GM19239 (cell line): Measurements from ENCODE around the gene ZC3H14.

Source experiments
- DNase-seq: peaks from one replicate; pipeline ENCODE4 v3.0.0; 2011; ENCODE audit warnings: low spot score; ENCODE audit not compliant: insufficient read length
- FAIRE-seq: peaks from 2 replicates; lab custom pipeline; 2011; peaks lifted over from hg19 to GRCh38; lab: Jason Lieb, UNC

The ZC3H14 gene

DNA sequence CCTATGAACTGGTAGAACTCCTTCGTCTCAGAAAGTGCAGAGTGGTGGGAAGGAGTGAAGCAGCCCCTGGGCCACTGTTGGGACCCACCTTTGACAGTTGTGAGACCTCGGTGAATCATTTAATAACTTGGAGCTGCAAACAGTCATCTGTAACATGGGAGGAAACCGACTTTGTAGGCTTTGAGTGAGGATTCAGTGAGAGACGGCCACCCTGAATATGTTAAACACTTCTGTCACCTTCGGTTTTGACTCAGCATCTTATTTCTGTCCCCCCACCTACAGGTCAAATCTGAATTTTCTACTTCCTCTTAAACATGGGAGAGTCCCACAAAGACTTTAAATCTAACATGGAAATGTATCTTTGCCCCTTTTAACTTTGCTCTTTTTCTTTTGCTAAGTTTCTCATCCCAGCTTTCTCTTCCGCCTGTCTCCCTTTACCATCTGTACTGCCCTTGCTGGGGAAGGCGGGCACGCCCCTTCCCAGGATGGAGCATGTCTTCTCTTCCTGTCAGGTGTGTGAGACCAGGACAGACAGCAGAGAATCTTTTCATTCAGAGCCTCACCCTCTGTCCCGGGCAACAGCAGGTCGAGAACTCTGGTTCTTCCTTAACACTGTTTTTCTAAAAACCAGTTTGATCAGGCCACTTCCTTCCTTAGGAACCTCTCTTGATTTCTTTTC lies 37.1 kb downstream of the ZC3H14 start:
- peak; percentile 26 for DNase-seq
- peak; percentile 90 for FAIRE-seq

GRCh38 chr14:88604212-88604611 lies 41.4 kb downstream of the ZC3H14 start:
- DNase-seq = no peak
- FAIRE-seq = no peak

GRCh38 chr14:88605594-88605993 lies 42.8 kb downstream of the ZC3H14 start:
- FAIRE-seq = no peak
- DNase-seq = no peak

GRCh38 chr14:88607829-88608228 lies 45.0 kb downstream of the ZC3H14 start:
- DNase-seq (no peak), FAIRE-seq (no peak)

- DNase-seq (no peak), FAIRE-seq (no peak)
Measured at GRCh38 chr14:88611878-88612277, 49.0 kb downstream of the ZC3H14 start.

GRCh38 chr14:88612981-88613380 lies 50.1 kb downstream of the ZC3H14 start:
- FAIRE-seq (no peak), DNase-seq (no peak)

DNA sequence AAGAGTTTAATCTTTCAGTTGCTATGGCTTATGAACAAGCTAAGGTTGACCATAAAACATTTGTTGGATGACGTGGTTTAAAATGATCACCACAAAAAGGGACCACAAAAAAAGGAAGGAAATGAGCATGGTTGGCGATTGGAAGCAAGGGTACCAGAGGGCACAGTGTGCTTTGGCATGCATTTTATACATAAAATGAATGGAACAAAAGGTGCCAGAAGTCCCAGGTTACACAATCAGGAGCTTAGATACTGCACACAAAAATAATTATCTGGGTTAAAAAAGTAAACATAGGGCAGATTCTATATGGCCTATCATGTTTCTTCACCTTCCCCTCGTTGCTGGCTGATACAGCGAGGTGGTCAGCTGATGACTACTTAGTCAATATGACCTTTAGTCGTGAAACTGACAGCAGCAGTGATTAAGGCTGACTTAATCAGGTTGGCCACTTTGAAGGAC lies 50.7 kb downstream of the ZC3H14 start:
- FAIRE-seq = no peak
- no peak for DNase-seq

GRCh38 chr14:88614218-88614907 lies 51.5 kb downstream of the ZC3H14 start:
- FAIRE-seq = no peak
- DNase-seq = no peak

GRCh38 chr14:88616697-88617096 lies 53.9 kb downstream of the ZC3H14 start:
- FAIRE-seq = no peak

GRCh38 chr14:88617479-88617878 lies 54.6 kb downstream of the ZC3H14 start:
- no peak for FAIRE-seq
- DNase-seq = no peak

More at GRCh38 chr14:88616697-88617096, 53.9 kb downstream of the ZC3H14 start:
- DNase-seq = no peak

DNA sequence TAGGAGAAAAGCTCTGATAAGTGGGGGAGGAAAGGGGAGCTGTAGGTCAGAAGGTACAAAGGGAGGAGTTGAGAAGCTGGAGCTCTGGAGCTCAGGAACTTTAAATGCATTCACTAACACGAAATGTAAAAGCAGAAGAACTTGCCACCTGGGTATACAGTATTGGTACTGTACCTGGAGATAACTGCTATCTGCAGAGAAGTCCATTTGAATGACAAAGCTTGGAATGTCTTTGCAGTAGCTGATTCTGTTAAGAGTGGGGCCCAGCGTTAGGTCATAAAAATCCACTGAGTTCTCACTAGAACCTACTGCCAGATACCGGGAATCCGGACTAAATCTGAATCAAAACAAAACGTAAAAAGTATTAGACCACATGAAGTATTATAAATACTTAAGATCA lies 55.6 kb downstream of the ZC3H14 start:
- DNase-seq (no peak), FAIRE-seq (no peak)

DNA sequence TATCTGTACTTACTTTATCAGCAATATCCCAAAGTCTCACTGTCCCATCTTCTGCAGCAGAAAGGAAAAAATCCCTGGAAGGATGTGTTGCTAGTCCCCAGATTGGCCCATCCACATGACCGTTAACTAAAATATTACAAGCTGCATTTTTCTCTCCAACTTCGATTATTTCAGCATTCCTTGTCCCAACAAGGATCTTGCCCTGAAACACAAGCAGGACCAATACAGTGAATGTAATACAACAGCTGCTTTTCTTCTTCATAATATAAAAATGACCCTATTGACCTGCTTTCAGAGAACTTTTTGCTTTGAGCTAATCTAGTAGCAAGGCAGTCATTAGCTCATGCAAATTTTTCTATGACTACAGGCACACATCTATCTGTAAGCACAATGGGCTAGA lies 58.3 kb downstream of the ZC3H14 start:
- FAIRE-seq = no peak
- no peak for DNase-seq

DNA sequence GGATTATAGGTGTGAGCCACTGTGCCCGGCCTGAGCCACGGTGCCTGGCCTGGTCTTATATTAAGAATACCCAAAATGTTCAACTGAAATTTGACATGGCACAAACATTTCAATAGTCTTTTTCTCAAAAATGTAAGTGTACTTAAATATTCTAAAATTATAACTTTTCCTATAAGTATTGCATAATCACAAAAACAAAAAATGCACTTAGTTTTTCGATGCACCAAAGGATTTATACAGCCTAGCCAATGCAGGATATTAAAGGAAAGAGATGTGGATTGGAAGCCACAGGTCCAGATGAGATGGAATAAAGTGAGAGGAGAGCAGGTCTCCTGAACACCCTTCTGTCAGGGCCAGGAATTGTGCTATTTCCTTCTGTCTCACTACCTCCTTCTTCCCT lies 62.8 kb downstream of the ZC3H14 start:
- DNase-seq (no peak), FAIRE-seq (no peak)

- DNase-seq (no peak), FAIRE-seq (no peak)
Measured at GRCh38 chr14:88628033-88628432, 65.2 kb downstream of the ZC3H14 start.

- FAIRE-seq (no peak), DNase-seq (no peak)
Measured at GRCh38 chr14:88628462-88628861, 65.6 kb downstream of the ZC3H14 start.

- FAIRE-seq = no peak
- no peak for DNase-seq
Measured at GRCh38 chr14:88630565-88630964, 67.7 kb downstream of the ZC3H14 start.

GRCh38 chr14:88631091-88631490 lies 68.3 kb downstream of the ZC3H14 start:
- no peak for FAIRE-seq
- no peak for DNase-seq

DNA sequence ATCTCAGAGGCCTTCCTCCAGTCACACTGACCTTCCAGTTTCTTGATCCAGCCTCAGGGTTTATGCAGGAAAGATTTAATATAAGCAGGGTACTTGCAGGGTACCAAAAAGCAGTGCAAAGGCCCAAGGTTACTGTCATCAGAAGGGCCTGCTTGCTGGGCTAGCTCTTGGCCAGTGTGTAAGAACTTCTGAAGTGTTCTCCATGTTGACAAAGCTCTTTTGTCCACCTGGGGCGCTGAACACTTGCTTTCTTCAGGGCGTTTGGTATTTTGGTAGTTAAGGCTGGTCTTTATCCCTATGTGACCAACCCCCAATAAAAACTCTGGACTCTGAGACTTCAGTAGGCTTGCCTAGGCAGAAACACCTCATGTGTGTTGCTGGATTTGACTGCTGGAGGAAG lies 69.7 kb downstream of the ZC3H14 start:
- DNase-seq = no peak
- no peak for FAIRE-seq

- FAIRE-seq (no peak), DNase-seq (no peak)
Measured at GRCh38 chr14:88639221-88639620, 76.4 kb downstream of the ZC3H14 start.

DNA sequence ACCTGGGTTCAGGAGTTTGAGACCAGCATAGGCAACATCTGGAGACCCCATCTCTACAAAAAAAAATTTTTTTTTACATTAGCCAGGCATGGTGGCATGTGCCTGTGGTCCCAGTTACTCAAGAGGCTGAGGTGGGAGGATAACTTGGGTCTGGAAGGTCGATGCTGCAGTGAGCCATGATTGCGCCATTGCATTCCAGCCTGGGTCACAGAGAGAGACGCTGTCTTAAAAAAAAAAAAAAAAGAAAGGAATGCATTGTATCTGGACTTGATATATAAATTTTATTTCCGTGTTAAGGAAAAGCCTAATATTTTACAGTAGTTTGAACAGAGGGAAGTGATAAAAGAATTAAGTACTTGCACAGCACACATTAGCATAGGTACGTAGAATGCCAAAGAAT lies 97.2 kb downstream of the ZC3H14 start:
- no peak for FAIRE-seq

GRCh38 chr14:88667555-88668273 lies 104.9 kb downstream of the ZC3H14 start:
- DNase-seq (peak; percentile 48), FAIRE-seq (peak; percentile 81)

More for the DNA sequence above, 97.2 kb downstream of the ZC3H14 start:
- no peak for DNase-seq
